ENCODE measurements around the gene GLA.

The GLA gene

DNA sequence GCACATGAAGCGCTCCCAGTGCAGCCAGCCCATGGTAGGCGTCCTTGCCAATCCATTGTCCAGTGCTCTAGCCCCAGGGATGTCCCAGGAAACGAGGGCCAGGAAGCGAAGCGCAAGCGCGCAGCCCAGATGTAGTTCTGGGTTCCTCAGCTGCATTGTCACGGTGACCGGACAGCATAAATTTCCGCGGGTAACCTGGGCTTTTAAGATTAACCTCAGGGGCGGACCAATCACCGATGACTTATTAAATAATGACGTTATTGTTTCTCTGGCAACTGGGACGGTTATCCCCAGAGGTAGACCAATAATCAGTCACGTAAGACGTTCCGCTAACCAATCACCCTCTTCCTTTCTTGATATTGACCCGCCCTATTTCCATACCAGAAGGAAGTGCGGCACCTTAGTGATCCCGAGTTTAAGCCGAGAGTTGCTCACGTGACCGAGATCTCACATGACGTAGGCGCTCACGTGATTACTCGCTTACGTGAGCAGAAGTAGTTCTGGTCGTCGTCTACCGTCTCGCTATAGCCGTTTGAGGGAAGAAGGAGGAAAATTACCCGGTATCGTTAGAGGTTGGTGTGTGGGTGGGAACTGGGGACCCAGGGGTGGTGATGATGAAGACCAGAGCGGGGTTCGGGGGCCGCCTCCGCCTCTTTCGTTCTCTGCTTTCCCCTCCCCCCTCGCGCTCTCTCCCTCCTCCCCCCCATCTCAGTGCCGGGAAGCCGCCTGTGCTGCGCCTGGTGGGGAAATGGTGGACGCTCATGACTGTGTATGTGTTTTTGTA, at the start of gene GLA, which contains the start of gene HNRNPH2:
GLA (minus strand) TSS at position 178 of the 784 bp plus-strand sequence; CDS start at position 156, 22 bp downstream.
HNRNPH2 (plus strand) TSS at position 475 of the 784 bp plus-strand sequence. CDS start 3,767 bp downstream, outside the sequence.
- peak; percentile 97 for DNase-seq

DNA sequence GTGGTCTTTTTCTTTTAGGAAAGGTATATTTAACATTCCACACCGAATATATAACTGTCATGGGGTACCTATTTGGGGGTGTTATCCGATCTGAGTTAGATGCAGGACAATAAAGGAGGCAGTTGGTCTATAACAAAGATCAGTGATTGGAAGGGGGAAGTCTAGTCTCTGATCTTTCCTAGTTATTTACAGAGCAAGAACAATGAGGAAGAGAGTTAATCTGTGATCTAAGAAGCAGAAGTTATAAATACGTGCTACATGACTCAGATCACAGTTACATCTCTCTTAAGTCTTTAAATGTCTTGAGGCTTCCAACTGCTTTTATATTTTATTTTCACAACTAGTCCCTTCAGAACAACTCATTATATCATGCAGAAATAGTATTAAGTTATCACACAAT, 44.3 kb upstream of the GLA start:
- DNase-seq = peak; percentile 3

DNA sequence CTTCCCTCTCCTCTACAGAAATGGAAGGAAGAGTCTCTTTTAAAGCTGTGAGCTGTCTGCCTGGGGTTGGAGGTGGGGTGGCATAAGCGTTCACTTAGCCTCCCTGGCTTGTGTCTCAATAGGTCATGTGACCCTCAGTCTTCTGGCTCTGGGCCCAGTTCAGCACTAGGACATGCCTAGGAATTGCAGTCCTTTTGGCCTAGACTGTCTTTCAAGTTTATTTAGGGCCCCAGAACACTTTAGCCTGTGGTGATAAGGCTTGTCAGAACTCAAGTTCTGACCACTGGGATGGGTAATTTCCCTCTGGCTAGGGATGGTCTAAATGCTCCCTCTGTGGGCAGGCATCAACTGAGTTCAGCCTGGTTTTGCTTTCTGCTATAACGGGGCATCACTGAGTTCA, 43.2 kb upstream of the GLA start:
- DNase-seq = no peak

DNA sequence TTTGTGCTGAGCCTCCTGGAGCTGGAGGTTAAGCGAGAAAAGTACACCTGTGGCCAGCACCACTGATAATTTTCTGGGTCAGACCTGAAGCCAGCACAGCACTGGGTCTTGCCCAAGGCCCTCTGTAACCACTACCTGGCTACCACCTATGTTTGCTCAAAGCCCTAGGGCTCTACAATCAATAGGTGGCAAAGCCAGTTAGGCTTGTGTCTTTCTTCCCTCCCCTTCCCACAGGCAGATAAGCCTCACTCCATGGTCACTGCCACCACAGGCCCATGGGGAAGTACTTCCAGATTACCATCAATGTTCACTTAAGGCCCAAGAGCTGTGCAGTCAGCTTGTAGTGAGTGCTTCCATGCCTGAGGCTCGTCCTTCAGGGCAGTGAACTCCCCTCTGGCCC, 42.4 kb upstream of the GLA start:
- DNase-seq = no peak

- DNase-seq = no peak
Measured at GRCh38 chrX:101449279-101449678, 41.6 kb upstream of the GLA start.

- DNase-seq = no peak
Measured at GRCh38 chrX:101442085-101442484, 34.4 kb upstream of the GLA start.

DNA sequence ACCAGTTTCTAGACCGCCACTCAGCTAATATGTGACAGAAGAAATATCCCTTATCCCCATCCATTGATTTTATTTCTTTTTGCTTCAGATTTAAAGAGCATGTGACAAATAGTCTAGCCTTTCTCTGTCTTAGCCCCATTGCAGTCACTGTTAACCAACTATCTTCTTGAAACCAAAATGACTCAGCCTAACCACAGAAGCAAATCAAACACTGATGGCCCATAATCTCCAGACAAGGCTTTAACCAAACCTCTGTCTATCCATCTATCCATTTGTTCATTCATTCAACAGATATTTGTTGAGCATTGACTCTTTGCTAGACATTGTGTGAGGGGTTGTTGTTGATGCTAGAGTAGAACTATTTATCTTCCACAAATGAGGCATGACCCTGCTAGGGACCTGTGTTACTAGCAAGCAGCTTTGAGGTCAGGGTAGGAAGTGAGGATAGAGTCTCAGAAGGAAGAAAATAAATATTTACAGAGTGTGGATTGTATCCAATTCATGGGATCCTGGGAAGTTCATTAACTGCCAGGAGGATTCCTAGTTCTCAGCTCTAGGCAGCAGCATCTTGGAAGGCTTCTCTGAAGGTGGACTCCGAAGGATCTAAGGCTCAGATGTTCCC, 22.8 kb upstream of the GLA start:
- DNase-seq = peak; percentile 50

GRCh38 chrX:101429934-101430333, 22.2 kb upstream of the GLA start:
- peak; percentile 50 for DNase-seq

DNA sequence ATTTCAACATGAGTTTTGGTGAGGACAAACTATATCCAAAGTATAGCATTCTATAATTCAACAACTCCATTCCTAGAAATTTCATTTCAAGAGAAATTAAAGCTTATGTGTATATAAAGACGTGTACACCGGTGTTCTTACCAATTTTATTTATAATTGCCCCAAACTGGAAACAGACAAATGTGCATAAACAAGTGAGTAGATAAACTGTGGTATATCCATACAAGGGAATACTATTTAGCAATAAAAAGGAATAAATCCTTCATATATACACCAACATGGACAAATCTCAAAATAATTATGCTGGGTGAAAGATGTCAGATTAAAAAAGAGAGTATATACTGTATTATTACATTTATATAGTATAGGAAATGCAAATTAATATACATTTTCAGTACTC, 20.2 kb upstream of the GLA start:
- DNase-seq = no peak

GRCh38 chrX:101419489-101419888, 11.8 kb upstream of the GLA start:
- DNase-seq = no peak

- DNase-seq = peak; percentile 44
Measured at GRCh38 chrX:101417981-101418841, 10.5 kb upstream of the GLA start.

DNA sequence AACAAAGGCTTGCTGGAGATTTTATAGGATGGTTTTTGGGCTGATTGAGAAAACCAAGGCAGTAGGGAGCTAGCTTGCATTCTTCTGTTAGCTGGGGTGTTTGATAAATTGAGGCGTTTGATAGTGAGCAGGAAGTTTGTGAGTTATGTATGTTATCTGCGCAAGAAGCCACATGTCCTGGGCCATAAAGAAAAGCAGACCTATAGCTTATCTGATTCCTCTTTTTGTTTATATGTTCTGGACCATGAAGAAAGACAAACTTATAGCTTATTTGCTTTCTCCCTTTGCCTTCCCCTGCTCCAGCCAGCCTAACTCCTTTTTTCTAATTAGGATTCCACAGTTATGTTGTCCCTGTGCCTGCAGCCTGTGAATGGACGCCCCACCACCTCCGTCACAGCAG, 9.5 kb upstream of the GLA start:
- DNase-seq = no peak

DNA sequence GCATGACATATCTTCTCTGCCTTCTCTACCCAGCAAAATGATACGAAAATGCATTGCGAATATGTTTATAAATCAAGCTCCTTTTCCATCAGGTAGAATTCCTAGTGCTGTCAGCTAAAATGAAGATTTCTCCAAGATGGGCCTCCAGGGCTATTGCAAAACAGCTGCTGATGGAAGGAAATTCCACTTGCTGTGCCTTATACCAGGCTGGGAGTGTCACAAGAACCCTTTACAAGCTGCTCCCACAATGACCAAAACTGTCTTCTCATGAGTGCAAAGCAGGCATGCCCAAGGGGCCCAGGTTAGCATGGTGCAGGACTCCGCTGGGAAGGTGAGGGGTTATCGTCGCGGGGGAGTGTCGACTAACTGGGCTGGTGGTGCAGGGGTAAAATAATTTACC, 9.0 kb upstream of the GLA start:
- DNase-seq = no peak

- DNase-seq = peak; percentile 65
Measured at GRCh38 chrX:101415180-101416145, 7.7 kb upstream of the GLA start.

DNA sequence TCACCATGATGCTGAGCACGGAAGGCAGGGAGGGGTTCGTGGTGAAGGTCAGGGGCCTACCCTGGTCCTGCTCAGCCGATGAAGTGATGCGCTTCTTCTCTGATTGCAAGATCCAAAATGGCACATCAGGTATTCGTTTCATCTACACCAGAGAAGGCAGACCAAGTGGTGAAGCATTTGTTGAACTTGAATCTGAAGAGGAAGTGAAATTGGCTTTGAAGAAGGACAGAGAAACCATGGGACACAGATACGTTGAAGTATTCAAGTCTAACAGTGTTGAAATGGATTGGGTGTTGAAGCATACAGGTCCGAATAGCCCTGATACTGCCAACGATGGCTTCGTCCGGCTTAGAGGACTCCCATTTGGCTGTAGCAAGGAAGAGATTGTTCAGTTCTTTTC, 4.3 kb upstream of the GLA start:
- no peak for DNase-seq

GRCh38 chrX:101410461-101410860, 2.7 kb upstream of the GLA start:
- no peak for DNase-seq

- no peak for DNase-seq
Measured at GRCh38 chrX:101409043-101409442, 1.3 kb upstream of the GLA start.

- DNase-seq = no peak
Measured at GRCh38 chrX:101408532-101408841, 762 bp upstream of the GLA start.

GRCh38 chrX:101407167-101407747, 468 bp downstream of the GLA start:
- no peak for DNase-seq

DNA sequence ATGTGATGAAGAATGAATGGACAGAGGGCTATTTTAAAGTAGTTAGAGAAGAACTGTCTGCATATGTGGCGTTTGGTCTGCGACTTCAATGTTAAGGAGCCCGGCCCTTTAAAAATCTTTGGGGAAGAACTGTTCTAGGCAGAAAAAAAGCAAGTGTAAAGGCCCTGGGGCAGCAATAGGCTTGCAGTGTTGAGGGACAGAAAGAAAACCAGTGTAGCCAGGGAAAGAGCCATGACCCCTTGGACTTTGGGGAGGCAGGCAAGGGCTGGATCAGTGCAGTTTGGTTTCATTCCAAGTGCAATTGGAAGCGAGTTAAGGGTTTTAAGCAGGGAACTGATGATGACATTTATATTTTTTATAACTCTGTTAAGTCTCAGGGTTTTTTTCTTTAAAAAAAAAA, 7.9 kb downstream of the GLA start:
- no peak for DNase-seq

- no peak for DNase-seq
Measured at GRCh38 chrX:101398694-101399093, 9.0 kb downstream of the GLA start.

- DNase-seq = no peak
Measured at GRCh38 chrX:101397779-101398178, 9.9 kb downstream of the GLA start.
